HK-2 (cell line): ENCODE measurements around the gene INHBB.
"Not testable (repeated sequence)": the region's sequence is repeated elsewhere in the genome, so short reads cannot be mapped to it uniquely, and the experiment has no call there.

Experiments
- DNase-seq: peaks from one replicate; pipeline ENCODE4 v3.0.0-alpha.2; 2018; ENCODE audit not compliant: unreplicated experiment

INHBB gene

GRCh38 chr2:120316071-120316470 lies 29.9 kb upstream of the INHBB start:
- DNase-seq, result no peak

GRCh38 chr2:120316528-120317179 lies 29.3 kb upstream of the INHBB start:
- DNase-seq, result no peak

GRCh38 chr2:120317180-120317533 lies 28.8 kb upstream of the INHBB start:
- DNase-seq, result no peak

GRCh38 chr2:120317916-120318315 lies 28.0 kb upstream of the INHBB start:
- DNase-seq, result no peak

- no peak for DNase-seq
These were observed 27.3 kb upstream of the INHBB start for GRCh38 chr2:120318626-120319025.

- no peak for DNase-seq
These were observed 26.8 kb upstream of the INHBB start for GRCh38 chr2:120319123-120319522.

GRCh38 chr2:120319686-120320317 lies 26.1 kb upstream of the INHBB start:
- DNase-seq, result no peak

GRCh38 chr2:120320318-120320851 lies 25.6 kb upstream of the INHBB start:
- DNase-seq, result no peak

- not testable (repeated sequence) for DNase-seq
These were observed 24.9 kb upstream of the INHBB start for GRCh38 chr2:120320887-120321556.

- DNase-seq, result no peak
These were observed 24.1 kb upstream of the INHBB start for GRCh38 chr2:120321721-120322284.

GRCh38 chr2:120322329-120322728 lies 23.6 kb upstream of the INHBB start:
- DNase-seq, result no peak

GRCh38 chr2:120323214-120323613 lies 22.7 kb upstream of the INHBB start:
- no peak for DNase-seq

GRCh38 chr2:120323807-120324399 lies 22.0 kb upstream of the INHBB start:
- no peak for DNase-seq

- DNase-seq, result no peak
These were observed 21.0 kb upstream of the INHBB start for GRCh38 chr2:120324933-120325332.

- DNase-seq, result no peak
These were observed 19.9 kb upstream of the INHBB start for GRCh38 chr2:120326066-120326465.

- DNase-seq, result no peak
These were observed 14.8 kb upstream of the INHBB start for GRCh38 chr2:120330946-120331822.

GRCh38 chr2:120331903-120332302 lies 14.0 kb upstream of the INHBB start:
- DNase-seq, result no peak

- DNase-seq, result no peak
These were observed 13.6 kb upstream of the INHBB start for GRCh38 chr2:120332384-120332783.

GRCh38 chr2:120334068-120334467 lies 11.9 kb upstream of the INHBB start:
- DNase-seq, result no peak

GRCh38 chr2:120336749-120337148 lies 9.2 kb upstream of the INHBB start:
- DNase-seq, result no peak

GRCh38 chr2:120338015-120338414 lies 7.9 kb upstream of the INHBB start:
- no peak for DNase-seq
